H9 (cell line): ENCODE data around the gene F11. TPM values are rescaled to one million over a fixed set of nuclear protein-coding genes. Genes with fewer than 3 reads are reported as not detected.

Source experiments
- DNase-seq: peaks from one replicate; pipeline ENCODE4 v3.0.0-alpha.2; 2017
- H2AFZ ChIP-seq: one replicate; pipeline ENCODE4 v1.6.1; 2013; ENCODE audit warnings: mild to moderate bottlenecking, low read length, control low read depth, moderate library complexity
- H2AK5ac ChIP-seq: 2 replicates; pipeline ENCODE4 v1.6.1; 2013; ENCODE audit warnings: low read length, control low read depth, mixed read lengths; ENCODE audit not compliant: insufficient read length
- H2BK120ac ChIP-seq: one replicate; pipeline ENCODE4 v1.6.1; 2013; ENCODE audit warnings: low read depth, mild to moderate bottlenecking, low read length, control low read depth, inconsistent platforms; ENCODE audit not compliant: poor library complexity, severe bottlenecking
- H2BK12ac ChIP-seq: 2 replicates; pipeline ENCODE4 v1.6.1; 2013; ENCODE audit warnings: low read length, control low read depth, mixed read lengths, low read depth; ENCODE audit not compliant: insufficient read length
- H2BK15ac ChIP-seq: 2 replicates; pipeline ENCODE4 v1.6.1; 2013; ENCODE audit warnings: low read depth, low read length, control low read depth
- H2BK20ac ChIP-seq: one replicate; pipeline ENCODE4 v1.6.1; 2013; ENCODE audit warnings: low read depth, mild to moderate bottlenecking, low read length, control low read depth, inconsistent platforms; ENCODE audit not compliant: poor library complexity, severe bottlenecking
- H2BK5ac ChIP-seq: 2 replicates; pipeline ENCODE4 v1.6.1; 2013; ENCODE audit warnings: low read length, control low read depth, mixed read lengths; ENCODE audit not compliant: insufficient read length
- H3K14ac ChIP-seq: 2 replicates; pipeline ENCODE4 v1.6.1; 2013; ENCODE audit warnings: low read length, control low read depth; ENCODE audit not compliant: insufficient read depth
- H3K18ac ChIP-seq: 2 replicates; pipeline ENCODE4 v1.6.1; 2013; ENCODE audit warnings: low read depth, mild to moderate bottlenecking, mixed read lengths, low read length, control low read depth; ENCODE audit not compliant: insufficient read length
- H3K23ac ChIP-seq: 2 replicates; pipeline ENCODE4 v1.6.1; 2013; ENCODE audit warnings: low read length, control low read depth, mixed read lengths, low read depth; ENCODE audit not compliant: insufficient read length
- H3K23me2 ChIP-seq: 2 replicates; pipeline ENCODE4 v1.6.1; 2013; ENCODE audit warnings: low read depth, mild to moderate bottlenecking, mixed read lengths, low read length, control low read depth; ENCODE audit not compliant: insufficient read length, poor library complexity, severe bottlenecking
- H3K27ac ChIP-seq: 2 replicates; pipeline ENCODE4 v1.5.1; 2013; ENCODE audit warnings: low read length, control low read depth, mixed read lengths, low read depth; ENCODE audit not compliant: insufficient read length
- H3K27me3 ChIP-seq: 2 replicates; pipeline ENCODE4 v1.6.1; 2013; ENCODE audit warnings: low read length, control low read depth, inconsistent platforms; ENCODE audit not compliant: insufficient read depth
- H3K4ac ChIP-seq: 2 replicates; pipeline ENCODE4 v1.6.1; 2013; ENCODE audit warnings: low read depth, mild to moderate bottlenecking, control low read depth, inconsistent platforms, low read length, moderate library complexity
- H3K4me1 ChIP-seq: 2 replicates; pipeline ENCODE4 v1.6.1; 2013; ENCODE audit warnings: low read length, control low read depth, inconsistent platforms; ENCODE audit not compliant: insufficient read depth
- H3K4me2 ChIP-seq: 2 replicates; pipeline ENCODE4 v1.6.1; 2013; ENCODE audit warnings: low read length, control low read depth, mixed read lengths; ENCODE audit not compliant: insufficient read length, insufficient read depth
- H3K56ac ChIP-seq: 2 replicates; pipeline ENCODE4 v1.6.1; 2013; ENCODE audit warnings: low read depth, mild to moderate bottlenecking, mixed read lengths, low read length, control low read depth; ENCODE audit not compliant: insufficient read length
- H3K79me1 ChIP-seq: 2 replicates; pipeline ENCODE4 v1.6.1; 2013; ENCODE audit warnings: low read depth, mild to moderate bottlenecking, moderate library complexity, low read length, control low read depth, inconsistent platforms; ENCODE audit not compliant: insufficient read depth, poor library complexity, severe bottlenecking
- H3K79me2 ChIP-seq: 2 replicates; pipeline ENCODE4 v1.6.1; 2013; ENCODE audit warnings: low read length, control low read depth, inconsistent platforms; ENCODE audit not compliant: insufficient read depth
- H3K9ac ChIP-seq: 2 replicates; pipeline ENCODE4 v1.6.1; 2013; ENCODE audit warnings: low read length, control low read depth, mixed read lengths; ENCODE audit not compliant: insufficient read length; ENCODE audit errors: extremely low read depth
- H3K9me3 ChIP-seq: one replicate; pipeline ENCODE4 v1.6.1; 2013; ENCODE audit warnings: low read depth, low read length, inconsistent platforms; ENCODE audit not compliant: control insufficient read depth
- H3T11ph ChIP-seq: one replicate; pipeline ENCODE4 v1.6.1; 2013; ENCODE audit warnings: mild to moderate bottlenecking, low read length, control low read depth, inconsistent platforms
- H4K20me1 ChIP-seq: one replicate; pipeline ENCODE4 v1.6.1; 2013; ENCODE audit not compliant: control insufficient read depth, insufficient read length, insufficient read depth
- H4K5ac ChIP-seq: 2 replicates; pipeline ENCODE4 v1.6.1; 2013; ENCODE audit warnings: low read depth, mild to moderate bottlenecking, mixed read lengths, low read length, control low read depth; ENCODE audit not compliant: insufficient read length
- H4K8ac ChIP-seq: replicated peaks from 2 replicates; pipeline ENCODE4 v1.6.1; 2013; ENCODE audit warnings: low read length, control low read depth, mixed read lengths, low read depth; ENCODE audit not compliant: insufficient read length
- H4K91ac ChIP-seq: 2 replicates; pipeline ENCODE4 v1.6.1; 2013; ENCODE audit warnings: low read depth, mild to moderate bottlenecking, moderate library complexity, mixed read lengths, low read length, control low read depth; ENCODE audit not compliant: insufficient read length
- H3K27ac Mint-ChIP-seq, 3 experiments: 2 replicates in 2 of 3; 3 replicates in 1 of 3; pipeline ENCODE4 v1.8.0; 2020 to 2021; ENCODE audit warnings: mixed read lengths in 3 of 3, mild to moderate bottlenecking in 1 of 3, moderate library complexity in 1 of 3
- H3K27me3 Mint-ChIP-seq: 2 replicates; pipeline ENCODE4 v1.8.0; 2021; ENCODE audit warnings: low read depth, mild to moderate bottlenecking, moderate library complexity, mixed read lengths
- H3K36me3 Mint-ChIP-seq, 3 experiments: 2 replicates in 2 of 3; 3 replicates in 1 of 3; pipeline ENCODE4 v1.8.0; 2020 to 2021; ENCODE audit warnings: low read depth in 3 of 3, mixed read lengths in 3 of 3; ENCODE audit not compliant: insufficient read depth in 1 of 3
- H3K4me1 Mint-ChIP-seq, 2 experiments: 2 replicates each; pipeline ENCODE4 v1.8.0; 2020; ENCODE audit warnings: mixed read lengths in 2 of 2
- H3K4me3 Mint-ChIP-seq, 2 experiments: 2 replicates in 1 of 2; 3 replicates in 1 of 2; pipeline ENCODE4 v1.8.0; 2020 to 2021; ENCODE audit warnings: mild to moderate bottlenecking in 2 of 2, mixed read lengths in 2 of 2, moderate library complexity in 1 of 2
- H3K9me3 Mint-ChIP-seq, 2 experiments: 2 replicates in 1 of 2; 3 replicates in 1 of 2; pipeline ENCODE4 v1.8.0; 2020; ENCODE audit warnings: mild to moderate bottlenecking in 2 of 2, mixed read lengths in 2 of 2, moderate library complexity in 1 of 2
- WGBS: extraction: QIAGEN DNeasy Blood & Tissue Kit; methylation state at CpG from one replicate; pipeline ENCODE4 v1.1.7; 2013; ENCODE audit warnings: missing lambda C conversion rate, low lambda C conversion rate, mixed read lengths; ENCODE audit not compliant: insufficient read length; ENCODE audit errors: extremely low coverage; 5-methylcytosine and 5-hydroxymethylcytosine counted together
- total RNA-seq: library from RNA; stranded (reverse); gene quantifications from 2 replicates; pipeline ENCODE4 v1.2.1, GENCODE V29; 2021
- TF ChIP-seq, protein P1 (sequence below): fragments of 200-600 bp; sonication (generic); conservative IDR thresholded peaks from 3 replicates; pipeline ENCODE4 v1.8.0; 2021; ENCODE audit warnings: antibody characterized with exemption, mild to moderate bottlenecking

F11 gene
- total RNA-seq, 1 experiment from 2014 or later: 0.50 TPM

DNA sequence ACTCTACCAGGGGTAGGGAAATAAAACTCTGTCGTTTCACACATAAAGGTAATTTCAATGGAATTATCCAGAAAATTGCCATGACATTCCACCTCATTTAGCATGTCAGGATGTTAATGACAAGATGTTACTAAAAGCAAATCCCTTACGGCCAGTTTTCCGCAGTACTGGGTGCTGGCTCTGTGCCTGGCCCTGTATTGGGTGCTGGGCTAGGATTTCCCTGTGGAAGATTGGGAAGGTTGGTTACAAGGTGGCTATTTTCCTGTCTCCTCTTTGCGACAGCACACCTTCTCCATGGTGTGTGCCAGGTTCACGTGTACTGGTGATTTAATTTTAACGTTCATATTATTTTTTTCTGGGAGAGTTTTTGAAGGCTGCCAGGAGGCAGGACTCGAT is 25.5 kb upstream of the F11 start:
- TF ChIP-seq, protein P1, sequence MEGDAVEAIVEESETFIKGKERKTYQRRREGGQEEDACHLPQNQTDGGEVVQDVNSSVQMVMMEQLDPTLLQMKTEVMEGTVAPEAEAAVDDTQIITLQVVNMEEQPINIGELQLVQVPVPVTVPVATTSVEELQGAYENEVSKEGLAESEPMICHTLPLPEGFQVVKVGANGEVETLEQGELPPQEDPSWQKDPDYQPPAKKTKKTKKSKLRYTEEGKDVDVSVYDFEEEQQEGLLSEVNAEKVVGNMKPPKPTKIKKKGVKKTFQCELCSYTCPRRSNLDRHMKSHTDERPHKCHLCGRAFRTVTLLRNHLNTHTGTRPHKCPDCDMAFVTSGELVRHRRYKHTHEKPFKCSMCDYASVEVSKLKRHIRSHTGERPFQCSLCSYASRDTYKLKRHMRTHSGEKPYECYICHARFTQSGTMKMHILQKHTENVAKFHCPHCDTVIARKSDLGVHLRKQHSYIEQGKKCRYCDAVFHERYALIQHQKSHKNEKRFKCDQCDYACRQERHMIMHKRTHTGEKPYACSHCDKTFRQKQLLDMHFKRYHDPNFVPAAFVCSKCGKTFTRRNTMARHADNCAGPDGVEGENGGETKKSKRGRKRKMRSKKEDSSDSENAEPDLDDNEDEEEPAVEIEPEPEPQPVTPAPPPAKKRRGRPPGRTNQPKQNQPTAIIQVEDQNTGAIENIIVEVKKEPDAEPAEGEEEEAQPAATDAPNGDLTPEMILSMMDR: no peak
- peak overlapping the region in 1 of 3 experiments; percentile 68; a peak in 5 of 7 replicates for H3K27ac Mint-ChIP-seq
- no peaks in the 10 kb centered on the region for H3K27me3 ChIP-seq

More for the DNA sequence above, 25.5 kb upstream of the F11 start:
- Histone ChIP-seq H3K4me1 (no peaks in the 10 kb centered on the region), H3K14ac (no peak overlapping the region), H3K4ac (no peak overlapping the region), H3K9me3 (no peaks in the 10 kb centered on the region), H3K79me2 (peaks cover 9% of the 10 kb centered on the region; the same call in 1 of the 2 replicates), H3K23ac (no peak overlapping the region), H3K56ac (no peak overlapping the region), H2AFZ (no peak overlapping the region), H4K91ac (no peak overlapping the region), H3K18ac (no peak overlapping the region), H4K5ac (no peak overlapping the region), H3K79me1 (no peaks in the 10 kb centered on the region), H2BK120ac (no peak overlapping the region), H2BK12ac (no peak overlapping the region), H4K20me1 (peaks cover 2% of the 10 kb centered on the region), H3K23me2 (peaks cover 3% of the 10 kb centered on the region), H3K27ac (peak overlapping the region; percentile 3), H2BK5ac (no peak overlapping the region), H3K4me2 (no peak overlapping the region), H2BK15ac (no peak overlapping the region), H4K8ac (no peak overlapping the region), H3K9ac (no peak overlapping the region), H2AK5ac (no peak overlapping the region), H3T11ph (no peak overlapping the region), H2BK20ac (no peak overlapping the region)
- H3K27me3 Mint-ChIP-seq: no peaks in the 10 kb centered on the region; the same call in none of the 2 replicates
- peaks cover 3 to 11% of the 10 kb centered on the region in 2 experiments; a peak in 2 of 4 replicates for H3K4me1 Mint-ChIP-seq
- peaks cover 0 to 6% (median 3%) of the 10 kb centered on the region in 3 experiments; a peak in 4 of 7 replicates for H3K36me3 Mint-ChIP-seq
- DNase-seq: no peak
- WGBS: no CpG with 5 or more reads among the region's 7 CpGs
- no peaks in the 10 kb centered on the region; a peak in 3 of 5 replicates for H3K9me3 Mint-ChIP-seq
- 0 out of 5 replicates have a peak overlapping the region, but pooled peaks of 1 of the 2 experiments have one; percentile 4 for H3K4me3 Mint-ChIP-seq
